ENCODE data around the gene COBLL1. TPM values are rescaled to one million over a fixed set of nuclear protein-coding genes. Genes with fewer than 3 reads are reported as not detected.

COBLL1 gene
- total RNA-seq, 1 experiment from 2014 or later = 8.0 TPM

- Histone ChIP-seq H3K9me2 (ENCODE audit: insufficient read depth) (no peaks in the 10 kb centered on the region), H3K36me3 (ENCODE audit: low read depth) (no peaks in the 10 kb centered on the region), H3K79me2 (ENCODE audit: low read depth) (no peaks in the 10 kb centered on the region), H3K27me3 (ENCODE audit: insufficient read depth, low read depth) (no peaks in the 10 kb centered on the region), H4K20me1 (ENCODE audit: insufficient read depth) (no peaks in the 10 kb centered on the region), H3K4me1 (replicated peaks; ENCODE audit: insufficient read depth) (no peaks in the 10 kb centered on the region), H3K4me2 (no peak overlapping the region), H3K27ac (no peak overlapping the region), H3K9me3 (ENCODE audit: insufficient read depth, low read depth) (no peaks in the 10 kb centered on the region), H3K4me3 (no peak overlapping the region), H2AFZ (no peak overlapping the region), H3F3A (ENCODE audit: insufficient read depth, low read depth) (no peaks in the 10 kb centered on the region)
- no peak for DNase-seq
- no peak for TF ChIP-seq CTCF (conservative IDR thresholded peaks at IDR 0.05)
- no peak for TF ChIP-seq EZH2 (IDR thresholded peaks at IDR 0.05; ENCODE audit: low read depth)
- POLR2A ChIA-PET (ENCODE audit: unreplicated experiment) = no interaction called here
- intact Hi-C loops (cut with micrococcal nuclease; ENCODE audit: unreplicated experiment) = no loop called here
- BruUV-seq (replicated peaks) = no TSS peak
- CTCF ChIA-PET = interaction anchor here (0.6 kb wide), 1 partner anchor 39 kb away, joined by 3 read pairs; no protein-coding TSS in a partner anchor
These were observed 33.9 kb upstream of the COBLL1 start for GRCh38 chr2:164875334-164876205.

GRCh38 chr2:164873210-164873908, 31.7 kb upstream of the COBLL1 start:
- H4K20me1 ChIP-seq (ENCODE audit: insufficient read depth) = no peaks in the 10 kb centered on the region
- BruUV-seq (replicated peaks) = no TSS peak
- ChIA-PET CTCF (no interaction called here), POLR2A (ENCODE audit: unreplicated experiment) (no interaction called here)
- no peak overlapping the region for H3K4me2 ChIP-seq
- intact Hi-C loops (cut with micrococcal nuclease; ENCODE audit: unreplicated experiment) = no loop called here
- no peak overlapping the region for H3K27ac ChIP-seq
- H3K79me2 ChIP-seq (ENCODE audit: low read depth) = no peaks in the 10 kb centered on the region
- H3K9me2 ChIP-seq (ENCODE audit: insufficient read depth) = no peaks in the 10 kb centered on the region
- no peak overlapping the region for H2AFZ ChIP-seq
- TF ChIP-seq CTCF (conservative IDR thresholded peaks at IDR 0.05) = no peak
- no peak for TF ChIP-seq EZH2 (IDR thresholded peaks at IDR 0.05; ENCODE audit: low read depth)
- no peaks in the 10 kb centered on the region for H3K4me1 ChIP-seq (replicated peaks; ENCODE audit: insufficient read depth)
- no peak for DNase-seq
- H3K27me3 ChIP-seq (ENCODE audit: insufficient read depth, low read depth) = no peaks in the 10 kb centered on the region
- no peaks in the 10 kb centered on the region for H3K36me3 ChIP-seq (ENCODE audit: low read depth)
- H3K9me3 ChIP-seq (ENCODE audit: insufficient read depth, low read depth) = no peaks in the 10 kb centered on the region
- no peaks in the 10 kb centered on the region for H3F3A ChIP-seq (ENCODE audit: insufficient read depth, low read depth)
- H3K4me3 ChIP-seq = no peak overlapping the region

- no peak for DNase-seq
- H3K4me1 ChIP-seq (replicated peaks; ENCODE audit: insufficient read depth) = no peaks in the 10 kb centered on the region
- H2AFZ ChIP-seq = no peak overlapping the region
- no peaks in the 10 kb centered on the region for H3K9me3 ChIP-seq (ENCODE audit: insufficient read depth, low read depth)
- ChIA-PET CTCF (no interaction called here), POLR2A (ENCODE audit: unreplicated experiment) (no interaction called here)
- H3F3A ChIP-seq (ENCODE audit: insufficient read depth, low read depth) = no peaks in the 10 kb centered on the region
- no TSS peak for BruUV-seq (replicated peaks)
- H4K20me1 ChIP-seq (ENCODE audit: insufficient read depth) = no peaks in the 10 kb centered on the region
- no peak overlapping the region for H3K4me3 ChIP-seq
- no peaks in the 10 kb centered on the region for H3K9me2 ChIP-seq (ENCODE audit: insufficient read depth)
- H3K79me2 ChIP-seq (ENCODE audit: low read depth) = no peaks in the 10 kb centered on the region
- no peaks in the 10 kb centered on the region for H3K27me3 ChIP-seq (ENCODE audit: insufficient read depth, low read depth)
- TF ChIP-seq EZH2 (IDR thresholded peaks at IDR 0.05; ENCODE audit: low read depth) = no peak
- no peak for TF ChIP-seq CTCF (conservative IDR thresholded peaks at IDR 0.05)
- H3K27ac ChIP-seq = no peak overlapping the region
- intact Hi-C loops (cut with micrococcal nuclease; ENCODE audit: unreplicated experiment) = no loop called here
- H3K36me3 ChIP-seq (ENCODE audit: low read depth) = no peaks in the 10 kb centered on the region
- no peak overlapping the region for H3K4me2 ChIP-seq
These were observed 29.8 kb upstream of the COBLL1 start for GRCh38 chr2:164871404-164871803.
